GM13976 (cell line): ENCODE measurements around the gene ABCA7.

ENCODE experiments used
- DNase-seq: peaks from one replicate; pipeline ENCODE4 v3.0.0; 2012; ENCODE audit warnings: low spot score
- in situ Hi-C: fragments of 300-500 bp; cut with MboI; formaldehyde crosslinking; loops from one replicate; pipeline ENCODE4 v1.12.0; 2022; ENCODE audit warnings: low sequenced_read_pairs, mixed read lengths, inconsistent platforms; ENCODE audit not compliant: unreplicated experiment
- TF ChIP-seq, protein P1 (sequence below): IDR thresholded peaks from 2 replicates; pipeline ENCODE4 v1.5.1; 2012; ENCODE audit warnings: borderline replicate concordance, mild to moderate bottlenecking; ENCODE audit not compliant: insufficient read depth; ENCODE audit errors: extremely low read depth, missing control alignments, control extremely low read depth

Gene ABCA7

GRCh38 chr19:1108291-1109031, 68.6 kb downstream of the ABCA7 start:
- TF ChIP-seq, protein P1, sequence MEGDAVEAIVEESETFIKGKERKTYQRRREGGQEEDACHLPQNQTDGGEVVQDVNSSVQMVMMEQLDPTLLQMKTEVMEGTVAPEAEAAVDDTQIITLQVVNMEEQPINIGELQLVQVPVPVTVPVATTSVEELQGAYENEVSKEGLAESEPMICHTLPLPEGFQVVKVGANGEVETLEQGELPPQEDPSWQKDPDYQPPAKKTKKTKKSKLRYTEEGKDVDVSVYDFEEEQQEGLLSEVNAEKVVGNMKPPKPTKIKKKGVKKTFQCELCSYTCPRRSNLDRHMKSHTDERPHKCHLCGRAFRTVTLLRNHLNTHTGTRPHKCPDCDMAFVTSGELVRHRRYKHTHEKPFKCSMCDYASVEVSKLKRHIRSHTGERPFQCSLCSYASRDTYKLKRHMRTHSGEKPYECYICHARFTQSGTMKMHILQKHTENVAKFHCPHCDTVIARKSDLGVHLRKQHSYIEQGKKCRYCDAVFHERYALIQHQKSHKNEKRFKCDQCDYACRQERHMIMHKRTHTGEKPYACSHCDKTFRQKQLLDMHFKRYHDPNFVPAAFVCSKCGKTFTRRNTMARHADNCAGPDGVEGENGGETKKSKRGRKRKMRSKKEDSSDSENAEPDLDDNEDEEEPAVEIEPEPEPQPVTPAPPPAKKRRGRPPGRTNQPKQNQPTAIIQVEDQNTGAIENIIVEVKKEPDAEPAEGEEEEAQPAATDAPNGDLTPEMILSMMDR = no peak
- in situ Hi-C loops = no loop called here
- DNase-seq = no peak

- in situ Hi-C loops = no loop called here
- TF ChIP-seq, protein P1 = no peak
- no peak for DNase-seq
These were observed 69.2 kb downstream of the ABCA7 start for GRCh38 chr19:1109032-1109551.

- no peak for DNase-seq
- in situ Hi-C loops = no loop called here
- TF ChIP-seq, protein P1 = no peak
These were observed 70.1 kb downstream of the ABCA7 start for GRCh38 chr19:1109697-1110671.

DNA sequence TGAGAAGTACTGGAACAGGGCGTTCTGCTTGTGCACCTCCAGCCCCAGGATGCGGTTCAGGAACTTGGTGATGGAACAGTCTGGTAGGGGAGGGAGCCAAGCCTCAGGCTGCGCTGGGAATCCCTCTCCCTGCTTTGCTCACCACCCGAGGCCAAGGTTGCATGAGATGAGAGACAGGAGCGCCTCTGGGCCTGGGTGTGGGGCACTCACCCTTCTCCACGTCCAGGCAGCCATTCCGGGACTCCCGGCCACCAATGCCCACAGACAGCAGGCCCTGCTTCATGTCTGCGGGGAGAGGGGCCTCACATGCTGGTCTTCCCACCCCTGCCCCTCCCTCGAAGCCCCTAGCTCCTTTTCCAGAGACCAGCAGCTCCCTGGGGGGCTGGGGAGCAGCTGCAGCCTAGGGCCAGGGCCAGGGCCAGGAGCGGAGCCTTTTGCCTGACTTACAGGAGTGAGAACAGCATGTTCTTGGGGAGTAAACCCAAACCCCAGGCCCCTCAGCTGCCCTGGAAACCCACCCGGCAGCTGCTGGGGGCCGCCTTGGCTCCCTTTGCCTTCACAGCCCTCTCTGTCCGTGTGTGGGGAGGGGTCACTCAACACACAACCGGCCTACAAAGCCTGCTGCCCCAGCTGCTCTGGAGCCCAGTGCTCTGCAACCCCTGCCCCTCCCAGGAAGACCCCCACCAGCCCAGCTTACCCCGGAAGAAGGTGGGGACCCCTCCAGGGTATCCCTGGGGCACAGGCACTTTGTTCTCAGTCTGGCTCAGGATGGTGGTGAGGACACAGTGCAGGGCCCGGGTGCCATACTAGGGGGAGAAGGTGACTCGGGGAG, 71.1 kb downstream of the ABCA7 start:
- in situ Hi-C loops = no loop called here
- DNase-seq = no peak
- TF ChIP-seq, protein P1 = no peak

DNA sequence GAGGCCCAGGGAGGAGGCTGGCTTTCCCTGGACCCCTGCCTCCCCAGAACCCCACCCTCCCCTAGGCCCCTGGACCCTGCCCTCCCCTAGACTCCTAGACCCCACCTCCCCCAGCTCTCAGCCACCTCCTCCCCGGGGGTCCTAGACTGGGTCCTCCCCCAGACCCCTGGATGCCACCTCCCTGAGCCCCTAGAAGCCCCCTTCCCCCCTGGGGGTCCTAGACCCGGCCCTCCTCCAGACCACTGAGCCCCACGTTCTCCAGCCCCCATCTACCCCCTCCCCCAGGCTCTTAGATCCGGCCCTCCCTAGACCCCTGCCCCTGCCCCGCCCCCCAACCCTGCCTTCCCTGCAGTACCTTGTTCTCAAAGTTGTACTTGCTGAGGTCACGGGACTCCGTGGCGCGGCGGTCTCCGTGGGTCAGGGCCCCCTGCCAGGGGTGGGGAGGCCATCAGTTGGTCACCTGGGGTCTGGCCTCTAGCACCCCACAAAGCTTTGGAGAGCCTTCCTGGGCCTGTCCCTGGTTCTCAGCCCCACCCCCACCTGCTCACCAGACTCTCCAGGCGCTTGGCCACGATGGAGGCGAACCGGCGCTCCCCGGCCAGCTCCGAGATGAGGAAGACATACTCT, 71.8 kb downstream of the ABCA7 start:
- no peak for DNase-seq
- TF ChIP-seq, protein P1 = no peak
- in situ Hi-C loops = no loop called here
